NT2/D1 (cell line): Measurements from ENCODE around the gene DYNLT2B.
"Not testable (repeated sequence)": the region's sequence is repeated elsewhere in the genome, so short reads cannot be mapped to it uniquely, and the experiment has no call there.

ENCODE experiments used
- DNase-seq: peaks from one replicate; pipeline ENCODE4 v3.0.0-alpha.2; 2011; ENCODE audit warnings: low read depth, low spot score
- H3K27me3 ChIP-seq: 2 replicates; pipeline ENCODE4 v1.6.0; 2011; ENCODE audit warnings: mild to moderate bottlenecking; ENCODE audit not compliant: insufficient read length, insufficient read depth
- H3K36me3 ChIP-seq: 2 replicates; pipeline ENCODE4 v1.6.1; 2011; ENCODE audit warnings: mild to moderate bottlenecking, low read length, mixed read lengths; ENCODE audit not compliant: insufficient read depth, insufficient read length
- H3K4me1 ChIP-seq: 2 replicates; pipeline ENCODE4 v1.5.1; 2011; ENCODE audit not compliant: insufficient read depth, insufficient read length
- H3K4me3 ChIP-seq: 2 replicates; pipeline ENCODE4 v1.5.1; 2011; ENCODE audit warnings: low read depth; ENCODE audit not compliant: insufficient read length
- H3K9ac ChIP-seq: 2 replicates; pipeline ENCODE4 v1.6.0; 2011; ENCODE audit warnings: low read depth; ENCODE audit not compliant: insufficient read length
- H3K9me3 ChIP-seq: 2 replicates; pipeline ENCODE4 v1.5.1; 2011; ENCODE audit warnings: mild to moderate bottlenecking, low read length; ENCODE audit not compliant: insufficient read depth
- SUZ12 ChIP-seq: IDR thresholded peaks from 2 replicates; pipeline ENCODE4 v1.6.1; 2011; ENCODE audit not compliant: insufficient read length, insufficient read depth; ENCODE audit errors: extremely low read depth
- YY1 ChIP-seq: IDR thresholded peaks from 2 replicates; pipeline ENCODE4 v1.6.1; 2011; ENCODE audit not compliant: insufficient read length, insufficient read depth
- ZNF274 ChIP-seq: IDR thresholded peaks from 2 replicates; pipeline ENCODE4 v1.6.1; 2011; ENCODE audit warnings: mild to moderate bottlenecking, low read depth, low read length

Gene DYNLT2B

DNA sequence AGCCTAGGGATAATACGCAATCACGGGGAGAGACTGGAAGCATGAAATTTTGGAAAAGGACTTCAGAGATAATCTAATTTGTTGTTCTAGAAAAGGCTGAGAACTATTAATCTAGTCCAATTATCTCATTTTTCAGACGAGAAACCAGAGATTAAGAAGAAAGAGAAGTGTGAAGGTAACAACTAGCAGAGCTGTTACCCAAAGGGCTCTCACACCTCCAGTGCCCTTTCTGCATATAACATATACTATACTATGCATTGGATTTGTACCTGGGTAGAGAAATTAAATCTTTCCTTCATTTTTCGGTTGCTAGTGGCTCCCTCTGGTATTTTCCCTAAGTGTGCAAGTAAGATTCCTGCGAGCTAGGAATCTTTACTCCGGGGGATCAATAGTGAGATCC, 33.5 kb upstream of the DYNLT2B start:
- TF ChIP-seq SUZ12, result no peak
- TF ChIP-seq YY1, result no peak
- no peak for TF ChIP-seq ZNF274
- H3K36me3 ChIP-seq, result peaks cover 34% of the 10 kb centered on the region
- no peak overlapping the region for H3K9ac ChIP-seq
- no peaks in the 10 kb centered on the region for H3K9me3 ChIP-seq
- H3K27me3 ChIP-seq, result no peaks in the 10 kb centered on the region
- no peak for DNase-seq
- H3K4me3 ChIP-seq, result no peak overlapping the region
- no peaks in the 10 kb centered on the region for H3K4me1 ChIP-seq

GRCh38 chr3:196350067-196350466, 32.0 kb upstream of the DYNLT2B start:
- Histone ChIP-seq H3K4me3 (no peak overlapping the region), H3K27me3 (no peaks in the 10 kb centered on the region), H3K4me1 (no peaks in the 10 kb centered on the region), H3K36me3 (peaks cover 19% of the 10 kb centered on the region), H3K9ac (no peak overlapping the region), H3K9me3 (no peaks in the 10 kb centered on the region)
- TF ChIP-seq YY1 (no peak), SUZ12 (no peak), ZNF274 (no peak)
- no peak for DNase-seq

DNA sequence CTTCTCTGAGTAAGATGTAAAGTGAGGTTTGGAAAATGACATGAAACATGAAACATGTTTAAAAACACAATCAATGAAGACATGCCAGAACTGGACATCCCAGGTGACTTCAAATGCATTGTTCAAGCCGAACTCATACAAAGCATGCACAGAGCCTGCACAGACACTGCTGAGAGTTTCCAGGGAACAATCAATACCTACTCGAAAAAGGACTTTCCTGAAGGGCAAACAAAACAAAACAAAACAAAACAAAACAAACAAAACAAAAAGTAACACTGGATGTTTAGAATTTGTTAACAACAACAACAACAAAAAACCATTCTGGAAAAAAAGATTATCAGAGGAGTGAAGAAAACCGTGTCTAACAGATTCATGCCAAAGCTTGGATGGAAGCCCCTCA, 30.7 kb upstream of the DYNLT2B start:
- DNase-seq, result no peak
- H3K9me3 ChIP-seq, result no peaks in the 10 kb centered on the region
- no peak overlapping the region for H3K9ac ChIP-seq
- peaks cover 6% of the 10 kb centered on the region for H3K36me3 ChIP-seq
- H3K4me1 ChIP-seq, result no peaks in the 10 kb centered on the region
- H3K27me3 ChIP-seq, result no peaks in the 10 kb centered on the region
- no peak for TF ChIP-seq YY1
- TF ChIP-seq ZNF274, result no peak
- no peak for TF ChIP-seq SUZ12
- H3K4me3 ChIP-seq, result no peak overlapping the region

GRCh38 chr3:196344663-196345062, 26.6 kb upstream of the DYNLT2B start:
- H3K36me3 ChIP-seq, result peaks cover 2% of the 10 kb centered on the region
- no peak overlapping the region for H3K4me3 ChIP-seq
- H3K4me1 ChIP-seq, result peaks cover 2% of the 10 kb centered on the region
- DNase-seq, result no peak
- no peaks in the 10 kb centered on the region for H3K27me3 ChIP-seq
- no peaks in the 10 kb centered on the region for H3K9me3 ChIP-seq
- no peak overlapping the region for H3K9ac ChIP-seq
- TF ChIP-seq SUZ12 (no peak), YY1 (no peak), ZNF274 (no peak)

- not testable (repeated sequence) for H3K36me3 ChIP-seq, DNase-seq, H3K4me1 ChIP-seq, H3K9me3 ChIP-seq, H3K27me3 ChIP-seq, H3K9ac ChIP-seq, H3K4me3 ChIP-seq
Observed at GRCh38 chr3:196343917-196344316, 25.9 kb upstream of the DYNLT2B start.

DNA sequence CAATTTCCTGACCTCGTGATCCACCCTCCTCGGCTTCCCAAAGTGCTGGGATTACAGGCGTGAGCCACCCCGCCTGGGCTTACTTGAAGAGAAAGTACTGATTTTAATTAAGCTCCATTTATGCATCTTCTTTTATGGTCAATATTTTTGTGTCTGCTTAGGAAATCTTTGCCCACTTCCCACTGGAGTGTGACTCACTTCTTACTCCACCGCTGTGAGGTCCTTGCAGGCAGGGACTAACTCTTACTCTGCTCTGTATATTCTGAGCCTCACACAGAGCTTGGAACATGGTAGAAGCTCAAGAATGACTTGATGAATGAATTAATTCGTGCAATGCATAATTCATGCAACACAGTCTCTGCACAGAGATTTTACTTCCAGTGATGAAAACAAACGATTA, 23.1 kb upstream of the DYNLT2B start:
- DNase-seq, result no peak
- no peaks in the 10 kb centered on the region for H3K27me3 ChIP-seq
- no peak overlapping the region for H3K9ac ChIP-seq

DNA sequence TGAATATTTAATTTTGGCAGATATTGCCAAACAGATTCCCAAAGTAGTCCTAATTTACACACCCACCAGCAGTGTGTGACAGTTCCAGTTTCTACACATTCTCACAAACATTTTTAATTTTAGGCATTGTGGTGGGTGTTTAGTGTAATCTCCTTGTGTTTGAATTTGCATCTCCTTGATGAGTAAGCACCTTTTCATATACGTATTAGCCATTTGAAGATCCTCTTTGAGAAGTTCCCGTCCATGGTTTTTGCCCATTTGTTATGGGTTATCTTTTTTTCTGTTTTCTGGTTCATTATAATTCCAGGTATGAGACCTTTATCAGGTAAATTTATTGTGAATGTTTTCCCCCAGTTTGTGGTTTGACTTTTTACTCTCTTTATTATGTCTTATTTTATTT, 22.4 kb upstream of the DYNLT2B start:
- H3K4me3 ChIP-seq, result no peak overlapping the region
- no peaks in the 10 kb centered on the region for H3K9me3 ChIP-seq
- H3K27me3 ChIP-seq, result no peaks in the 10 kb centered on the region
- no peaks in the 10 kb centered on the region for H3K36me3 ChIP-seq
- peak overlapping the region; percentile 5 for H3K9ac ChIP-seq
- TF ChIP-seq SUZ12, result no peak
- TF ChIP-seq YY1, result no peak
- no peak for TF ChIP-seq ZNF274
- no peak for DNase-seq
- peaks cover 5% of the 10 kb centered on the region for H3K4me1 ChIP-seq

More for the DNA sequence above, 23.1 kb upstream of the DYNLT2B start:
- Histone ChIP-seq H3K36me3 (no peaks in the 10 kb centered on the region), H3K9me3 (no peaks in the 10 kb centered on the region), H3K4me3 (no peak overlapping the region), H3K4me1 (peaks cover 2% of the 10 kb centered on the region)
- TF ChIP-seq SUZ12, result no peak
- no peak for TF ChIP-seq ZNF274
